SU-DHL-6 (cell line): ENCODE data around the gene SNAPC2.

Experiments used
- H2AFZ ChIP-seq: fragments of 200-600 bp; sonication (generic); 2 replicates; pipeline ENCODE4 v1.6.1; 2014; ENCODE audit warnings: low read depth, mild to moderate bottlenecking, moderate library complexity, mixed read lengths, antibody characterized with exemption, low read length; ENCODE audit not compliant: severe bottlenecking
- H3F3A ChIP-seq: fragments of 200-600 bp; shearing (Covaris generic); 2 replicates; pipeline ENCODE4 v1.6.0; 2016; ENCODE audit warnings: antibody characterized with exemption, mild to moderate bottlenecking; ENCODE audit not compliant: insufficient read depth
- H3K27ac ChIP-seq: fragments of 200-600 bp; sonication (generic); 2 replicates; pipeline ENCODE4 v1.5.1; 2016; ENCODE audit warnings: low read depth, mild to moderate bottlenecking, low read length, moderate library complexity, mixed read lengths
- H3K27me3 ChIP-seq: fragments of 200-600 bp; sonication (generic), shearing (Covaris generic); 2 replicates; pipeline ENCODE4 v1.6.0; 2014; ENCODE audit warnings: mild to moderate bottlenecking, low read length
- H3K36me3 ChIP-seq: fragments of 200-600 bp; sonication (generic); 2 replicates; pipeline ENCODE4 v1.6.1; 2014; ENCODE audit warnings: mild to moderate bottlenecking, low read length, mixed read lengths
- H3K4me2 ChIP-seq: fragments of 300-600, 200-600 bp; shearing (Covaris generic), sonication (generic); 2 replicates; pipeline ENCODE4 v1.6.0; 2014; ENCODE audit warnings: low read length, low read depth, mild to moderate bottlenecking; ENCODE audit not compliant: poor library complexity, severe bottlenecking
- H3K4me3 ChIP-seq: fragments of 200-600 bp; sonication (generic); 2 replicates; pipeline ENCODE4 v1.5.1; 2014; ENCODE audit warnings: antibody characterized with exemption, low read length, mild to moderate bottlenecking, mixed read lengths; ENCODE audit not compliant: insufficient read depth, poor library complexity, severe bottlenecking
- H3K79me2 ChIP-seq: fragments of 200-600 bp; sonication (generic); 2 replicates; pipeline ENCODE4 v1.6.1; 2014; ENCODE audit warnings: mild to moderate bottlenecking, low read length, moderate library complexity; ENCODE audit not compliant: insufficient read depth
- H3K9ac ChIP-seq: fragments of 200-600 bp; sonication (generic); 2 replicates; pipeline ENCODE4 v1.7.0; 2014; ENCODE audit warnings: mild to moderate bottlenecking, low read length
- H3K9me2 ChIP-seq: fragments of 200-600 bp; sonication (generic); replicated peaks from 2 replicates; pipeline ENCODE4 v1.6.1; 2014; ENCODE audit warnings: low read length; ENCODE audit not compliant: insufficient read depth
- H3K9me3 ChIP-seq: fragments of 200-600 bp; sonication (generic); 2 replicates; pipeline ENCODE4 v1.6.1; 2014; ENCODE audit warnings: low read length, mixed read lengths; ENCODE audit not compliant: insufficient read depth
- H4K20me1 ChIP-seq: fragments of 200-600 bp; sonication (generic); 2 replicates; pipeline ENCODE4 v1.6.1; 2014; ENCODE audit warnings: low read depth, mild to moderate bottlenecking, antibody characterized with exemption, low read length, moderate library complexity, mixed read lengths
- EZH2phosphoT487 ChIP-seq: fragments of 200-600 bp; sonication (generic), shearing (Covaris generic); conservative IDR thresholded peaks from 2 replicates; pipeline ENCODE4 v1.6.1; 2018; ENCODE audit warnings: mild to moderate bottlenecking, antibody characterized with exemption, low read length, moderate library complexity, mixed read lengths
- TF ChIP-seq, protein P1 (sequence below): fragments of 200-600 bp; sonication (generic); IDR thresholded peaks from one replicate; pipeline ENCODE4 v1.5.1; 2017; ENCODE audit warnings: antibody characterized with exemption, mild to moderate bottlenecking, low read length, moderate library complexity; ENCODE audit not compliant: insufficient read depth, poor library complexity, severe bottlenecking

The SNAPC2 gene

DNA sequence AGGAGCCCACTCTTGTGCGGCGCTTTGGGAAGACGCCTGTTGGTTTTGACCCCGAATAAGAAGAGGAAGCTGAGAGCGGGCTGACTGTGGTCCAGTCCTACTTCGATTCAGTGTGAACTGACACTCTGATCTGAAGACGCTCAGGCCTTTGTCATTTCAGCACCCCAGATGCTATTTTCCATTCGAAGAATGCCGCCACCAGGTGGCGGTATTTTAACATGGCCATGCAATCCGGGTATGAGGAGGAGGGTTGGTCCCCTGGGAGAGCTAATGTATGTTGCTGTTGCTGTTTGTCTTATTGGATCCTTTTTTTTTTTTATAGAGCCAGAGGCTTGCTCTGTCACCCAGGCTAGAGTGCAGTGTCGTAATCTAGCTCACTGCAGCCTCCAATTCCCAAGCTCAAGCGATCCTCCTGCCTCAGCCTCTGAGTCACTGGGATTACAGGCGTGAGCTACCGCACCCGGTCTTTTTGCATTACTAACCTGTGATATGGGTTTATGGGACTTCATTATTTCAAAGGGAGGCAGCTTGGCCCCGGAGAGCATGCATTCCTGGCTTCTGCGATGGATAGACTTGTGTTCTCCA lies 24.1 kb downstream of the SNAPC2 start:
- peak overlapping the region; percentile 77 for H3K4me2 ChIP-seq
- peaks cover 37% of the 10 kb centered on the region for H3K79me2 ChIP-seq
- no peaks in the 10 kb centered on the region for H3K9me2 ChIP-seq
- peak overlapping the region; percentile 58 for H3K4me3 ChIP-seq
- no peaks in the 10 kb centered on the region for H3K9me3 ChIP-seq
- peak overlapping the region; percentile 59 for H2AFZ ChIP-seq
- H3K9ac ChIP-seq, result peak overlapping the region; percentile 66
- H4K20me1 ChIP-seq, result no peaks in the 10 kb centered on the region
- H3K27me3 ChIP-seq, result no peaks in the 10 kb centered on the region
- H3F3A ChIP-seq, result 0 out of 2 replicates have a peak, but pooled peaks cover 3% of the 10 kb centered on the region
- H3K27ac ChIP-seq, result peak overlapping the region; percentile 57
- no peaks in the 10 kb centered on the region for H3K36me3 ChIP-seq
- TF ChIP-seq, protein P1, sequence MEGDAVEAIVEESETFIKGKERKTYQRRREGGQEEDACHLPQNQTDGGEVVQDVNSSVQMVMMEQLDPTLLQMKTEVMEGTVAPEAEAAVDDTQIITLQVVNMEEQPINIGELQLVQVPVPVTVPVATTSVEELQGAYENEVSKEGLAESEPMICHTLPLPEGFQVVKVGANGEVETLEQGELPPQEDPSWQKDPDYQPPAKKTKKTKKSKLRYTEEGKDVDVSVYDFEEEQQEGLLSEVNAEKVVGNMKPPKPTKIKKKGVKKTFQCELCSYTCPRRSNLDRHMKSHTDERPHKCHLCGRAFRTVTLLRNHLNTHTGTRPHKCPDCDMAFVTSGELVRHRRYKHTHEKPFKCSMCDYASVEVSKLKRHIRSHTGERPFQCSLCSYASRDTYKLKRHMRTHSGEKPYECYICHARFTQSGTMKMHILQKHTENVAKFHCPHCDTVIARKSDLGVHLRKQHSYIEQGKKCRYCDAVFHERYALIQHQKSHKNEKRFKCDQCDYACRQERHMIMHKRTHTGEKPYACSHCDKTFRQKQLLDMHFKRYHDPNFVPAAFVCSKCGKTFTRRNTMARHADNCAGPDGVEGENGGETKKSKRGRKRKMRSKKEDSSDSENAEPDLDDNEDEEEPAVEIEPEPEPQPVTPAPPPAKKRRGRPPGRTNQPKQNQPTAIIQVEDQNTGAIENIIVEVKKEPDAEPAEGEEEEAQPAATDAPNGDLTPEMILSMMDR, result peak; percentile 74
- no peak for TF ChIP-seq EZH2phosphoT487

DNA sequence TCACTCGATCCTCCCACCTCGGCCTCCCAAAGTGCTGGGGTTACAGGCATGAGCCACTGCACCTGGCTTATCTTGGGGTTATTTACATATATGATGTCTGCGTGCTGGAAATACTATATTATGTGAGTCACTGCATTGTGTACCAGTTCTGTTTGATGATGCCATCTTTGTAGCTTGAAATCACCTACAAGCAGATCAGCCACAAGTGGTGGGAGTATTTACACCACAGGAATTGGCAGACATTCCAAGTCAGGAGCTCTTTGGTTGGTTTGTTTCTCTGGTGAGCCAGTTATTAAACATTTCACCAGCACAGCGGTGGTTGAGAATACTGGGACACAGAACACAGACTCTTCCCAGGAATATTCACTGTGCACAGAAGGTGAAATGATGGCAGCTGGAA lies 27.8 kb downstream of the SNAPC2 start:
- Histone ChIP-seq H3K36me3 (no peaks in the 10 kb centered on the region), H3K4me2 (no peak overlapping the region), H3K9me2 (no peaks in the 10 kb centered on the region), H3F3A (0 out of 2 replicates have a peak, but pooled peaks cover 3% of the 10 kb centered on the region), H3K27ac (no peak overlapping the region), H3K79me2 (peaks cover 10% of the 10 kb centered on the region; the same call in 1 of the 2 replicates), H3K4me3 (no peak overlapping the region), H4K20me1 (no peaks in the 10 kb centered on the region), H2AFZ (no peak overlapping the region), H3K9me3 (no peaks in the 10 kb centered on the region), H3K9ac (no peak overlapping the region), H3K27me3 (no peaks in the 10 kb centered on the region)
- TF ChIP-seq, protein P1, result no peak
- TF ChIP-seq EZH2phosphoT487, result no peak

DNA sequence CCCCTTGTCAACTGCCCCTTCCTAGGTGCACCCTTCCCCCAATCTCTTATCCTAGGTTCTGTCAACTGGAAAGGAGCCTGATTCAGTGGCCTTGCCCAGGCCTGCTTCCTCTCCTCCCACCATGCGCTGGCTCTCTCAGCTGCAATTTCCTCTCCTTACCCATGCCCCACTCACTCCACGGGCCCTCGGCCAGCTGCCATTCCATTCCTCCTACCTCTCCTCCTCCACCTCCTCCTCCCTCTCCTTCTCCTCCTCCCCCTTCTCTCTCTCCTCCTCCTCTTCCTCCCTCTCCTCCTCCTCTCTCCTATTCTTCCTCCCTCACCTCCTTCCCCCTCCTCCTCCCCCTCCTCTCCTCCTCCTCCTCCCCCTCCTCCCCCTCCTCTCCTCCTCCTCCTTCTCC lies 32.9 kb downstream of the SNAPC2 start:
- no peaks in the 10 kb centered on the region for H3F3A ChIP-seq
- no peak overlapping the region for H3K9ac ChIP-seq
- no peaks in the 10 kb centered on the region for H3K9me2 ChIP-seq
- no peaks in the 10 kb centered on the region for H3K27me3 ChIP-seq
- H3K27ac ChIP-seq, result no peak overlapping the region
- H3K4me2 ChIP-seq, result no peak overlapping the region
- TF ChIP-seq, protein P1, result no peak
- TF ChIP-seq EZH2phosphoT487, result no peak
- H3K4me3 ChIP-seq, result no peak overlapping the region
- H3K79me2 ChIP-seq, result no peaks in the 10 kb centered on the region
- H4K20me1 ChIP-seq, result no peaks in the 10 kb centered on the region
- no peak overlapping the region for H2AFZ ChIP-seq
- H3K9me3 ChIP-seq, result no peaks in the 10 kb centered on the region
- no peaks in the 10 kb centered on the region for H3K36me3 ChIP-seq
